CD4-positive, alpha-beta memory T cell (primary cell): Measurements from ENCODE around the gene MRFAP1L1. TPM values are rescaled to one million over a fixed set of nuclear protein-coding genes. Genes with fewer than 3 reads are reported as not detected.

Experiments used
- CTCF ChIA-PET: fragments of 350-600 bp; sonication (Branson Sonifier 250); formaldehyde crosslinking; loops from one replicate; lab custom pipeline; 2021; ENCODE audit warnings: inconsistent platforms; ENCODE audit not compliant: partially characterized antibody; lab: Charles Lee
- POLR2A ChIA-PET: fragments of 350-600 bp; sonication (Branson Sonifier 250); formaldehyde crosslinking; loops from one replicate; lab custom pipeline; 2021; ENCODE audit not compliant: partially characterized antibody; lab: Charles Lee
- DNase-seq, 5 donors: peaks; one replicate each; pipeline versions ENCODE4 v3.0.0 to v3.0.0-alpha.2; 2020 to 2022; ENCODE audit warnings: mixed read lengths in 1 of 5
- H3K27ac ChIP-seq: one replicate; pipeline ENCODE4 v1.7.0; 2013; ENCODE audit warnings: low read depth, low read length
- H3K27me3 ChIP-seq: 2 replicates; pipeline ENCODE4 v1.7.0; 2013; ENCODE audit warnings: mild to moderate bottlenecking, low read length, moderate library complexity; ENCODE audit not compliant: insufficient read depth
- H3K36me3 ChIP-seq: 2 replicates; pipeline ENCODE4 v1.7.0; 2013; ENCODE audit warnings: mild to moderate bottlenecking, low read length, moderate library complexity; ENCODE audit not compliant: insufficient read depth
- H3K4me1 ChIP-seq: 2 replicates; pipeline ENCODE4 v1.7.0; 2013; ENCODE audit warnings: mild to moderate bottlenecking, low read length, moderate library complexity; ENCODE audit not compliant: insufficient read depth
- H3K4me3 ChIP-seq, 2 donors: one replicate each; pipeline ENCODE4 v1.7.0; 2013; ENCODE audit warnings: low read length in 2 of 2, mild to moderate bottlenecking in 1 of 2
- H3K9me3 ChIP-seq, 2 donors: one replicate each; pipeline ENCODE4 v1.7.0; 2013; ENCODE audit warnings: low read length in 2 of 2, control low read depth in 1 of 2; ENCODE audit not compliant: control insufficient read depth in 1 of 2
- H3K27ac Mint-ChIP-seq, 7 donors: one replicate each; pipeline ENCODE4 v1.8.0; 2020 to 2021; ENCODE audit warnings: mixed read lengths in 7 of 7, mild to moderate bottlenecking in 6 of 7, inconsistent platforms in 3 of 7, moderate library complexity in 3 of 7
- H3K27me3 Mint-ChIP-seq, 2 donors: one replicate each; pipeline ENCODE4 v1.8.0; 2020 to 2021; ENCODE audit warnings: mixed read lengths in 2 of 2
- H3K36me3 Mint-ChIP-seq, 2 donors: one replicate each; pipeline ENCODE4 v1.8.0; 2020 to 2021; ENCODE audit warnings: mixed read lengths in 2 of 2, inconsistent platforms in 1 of 2, mild to moderate bottlenecking in 1 of 2
- H3K4me1 Mint-ChIP-seq, 4 donors: one replicate each; pipeline ENCODE4 v1.8.0; 2020 to 2021; ENCODE audit warnings: mixed read lengths in 4 of 4, mild to moderate bottlenecking in 1 of 4
- H3K4me3 Mint-ChIP-seq, 8 donors: one replicate each; pipeline ENCODE4 v1.8.0; 2020 to 2021; ENCODE audit warnings: mixed read lengths in 8 of 8, mild to moderate bottlenecking in 7 of 8, moderate library complexity in 6 of 8, inconsistent platforms in 3 of 8
- H3K9me3 Mint-ChIP-seq, 8 donors: one replicate each; pipeline ENCODE4 v1.8.0; 2020 to 2021; ENCODE audit warnings: mixed read lengths in 8 of 8, mild to moderate bottlenecking in 5 of 8, inconsistent platforms in 3 of 8, moderate library complexity in 1 of 8
- intact Hi-C: fragments of 100-400 bp; cut with micrococcal nuclease; formaldehyde crosslinking; loops from one replicate; pipeline ENCODE4 v1.15.1; 2023
- polyA plus RNA-seq, 2 donors: library from polyadenylated mRNA; unstranded; fragments of 300-500 nt; fragmentation: Illumina TruSeq; gene quantifications; one replicate each; pipeline ENCODE4 v1.2.3, GENCODE V29; 2021
- total RNA-seq, 2 experiments: library from RNA; stranded (reverse); gene quantifications; one replicate each; pipeline ENCODE4 v1.2.3, GENCODE V29; 2021

Gene MRFAP1L1
- total and polyA plus RNA-seq, 4 experiments from 2014 or later, result 127 to 147 (median 133) TPM

DNA sequence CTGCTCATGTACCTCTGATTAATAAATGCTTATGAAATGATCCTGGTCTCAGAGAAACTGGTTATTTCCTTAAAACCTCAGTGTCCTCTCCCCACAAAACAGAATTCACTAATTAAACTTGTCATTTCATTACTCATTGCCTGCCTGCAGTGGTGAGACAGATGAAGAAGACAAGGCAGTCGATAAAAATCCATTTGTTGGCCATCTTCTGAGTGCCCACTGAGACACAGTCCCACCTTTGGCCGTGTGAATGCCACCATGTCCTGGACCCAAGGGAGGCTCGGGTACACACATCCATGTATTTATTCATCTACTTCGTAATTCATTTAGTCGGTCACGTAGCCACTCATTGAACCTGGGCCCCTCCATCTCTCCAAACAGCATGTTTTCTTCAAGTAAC lies 12.5 kb downstream of the MRFAP1L1 start:
- DNase-seq, result no peak
- ChIA-PET CTCF (interaction anchor here (1.2 to 3.4 kb wide), 5 partner anchors 11 to 176 kb away, joined by 6 to 79 read pairs (median 18); partner anchors contain the start of genes BLOC1S4 and MRFAP1L1), POLR2A (interaction anchor here (0.9 to 34.5 kb wide), 9 partner anchors 10 to 346 kb away, joined by 3 to 1401 read pairs (median 11); partner anchors contain the start of genes BLOC1S4, MRFAP1, MRFAP1L1 and TADA2B)
- Histone ChIP-seq H3K4me1 (peaks cover 87% of the 10 kb centered on the region), H3K27me3 (no peaks in the 10 kb centered on the region), H3K27ac (peak overlapping the region; percentile 81), H3K9me3 (no peaks in the 10 kb centered on the region), H3K36me3 (no peaks in the 10 kb centered on the region), H3K4me3 (no peak overlapping the region)
- H3K36me3 Mint-ChIP-seq, result peaks cover 3 to 14% of the 10 kb centered on the region in 2 donors
- H3K4me3 Mint-ChIP-seq, result peak overlapping the region in 6 of 8 donors; percentile 28 to 85 (median 58)
- no peaks in the 10 kb centered on the region for H3K9me3 Mint-ChIP-seq
- peak overlapping the region; percentile 89 to 96 (median 92) for H3K27ac Mint-ChIP-seq
- peaks cover 59 to 89% (median 72%) of the 10 kb centered on the region in 4 donors for H3K4me1 Mint-ChIP-seq
- no peaks in the 10 kb centered on the region for H3K27me3 Mint-ChIP-seq
- intact Hi-C loops, result no loop called here

DNA sequence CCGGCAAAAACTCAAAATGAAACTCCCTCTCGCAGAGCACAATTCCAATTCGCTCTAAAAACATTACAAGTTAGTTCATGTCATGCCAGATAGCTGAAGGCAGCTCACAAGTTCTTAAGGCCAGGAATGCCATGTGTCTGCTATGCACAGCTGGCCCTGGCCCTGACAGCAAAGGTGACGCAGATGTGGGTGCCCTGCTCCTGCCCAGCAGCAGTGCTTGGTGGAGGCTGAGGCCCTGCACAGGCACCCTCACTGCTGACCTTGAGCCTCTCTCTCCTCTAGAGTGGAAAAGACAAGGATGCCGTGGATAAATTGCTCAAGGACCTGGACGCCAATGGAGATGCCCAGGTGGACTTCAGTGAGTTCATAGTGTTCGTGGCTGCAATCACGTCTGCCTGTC lies 13.1 kb downstream of the MRFAP1L1 start:
- H3K4me3 Mint-ChIP-seq, result peak overlapping the region; percentile 33 to 85 (median 69)
- H3K9me3 ChIP-seq, result no peaks in the 10 kb centered on the region
- CTCF ChIA-PET, result interaction anchor here (0.7 to 3.4 kb wide), 8 partner anchors 11 to 177 kb away, joined by 4 to 79 read pairs (median 10); partner anchors contain the start of genes BLOC1S4 and MRFAP1L1
- POLR2A ChIA-PET, result interaction anchor here (0.8 to 34.5 kb wide), 15 partner anchors 9 to 372 kb away, joined by 3 to 1401 read pairs (median 4); partner anchors contain the start of genes BLOC1S4, MAN2B2, MRFAP1 and MRFAP1L1
- H3K27ac ChIP-seq, result peak overlapping the region; percentile 81
- no peaks in the 10 kb centered on the region for H3K27me3 Mint-ChIP-seq
- H3K36me3 Mint-ChIP-seq, result peaks cover 3 to 14% of the 10 kb centered on the region in 2 donors
- peaks cover 92% of the 10 kb centered on the region for H3K4me1 ChIP-seq
- no peaks in the 10 kb centered on the region for H3K27me3 ChIP-seq
- H3K4me1 Mint-ChIP-seq, result peaks cover 59 to 87% (median 74%) of the 10 kb centered on the region in 4 donors
- peak overlapping the region; percentile 89 to 96 (median 92) for H3K27ac Mint-ChIP-seq
- intact Hi-C loops, result loop anchor here (1.0 kb wide), 3 partner anchors 13 to 56 kb away; partner anchors contain the start of genes MRFAP1 and MRFAP1L1
- no peaks in the 10 kb centered on the region for H3K9me3 Mint-ChIP-seq
- no peak for DNase-seq
- no peak overlapping the region for H3K4me3 ChIP-seq
- no peaks in the 10 kb centered on the region for H3K36me3 ChIP-seq

DNA sequence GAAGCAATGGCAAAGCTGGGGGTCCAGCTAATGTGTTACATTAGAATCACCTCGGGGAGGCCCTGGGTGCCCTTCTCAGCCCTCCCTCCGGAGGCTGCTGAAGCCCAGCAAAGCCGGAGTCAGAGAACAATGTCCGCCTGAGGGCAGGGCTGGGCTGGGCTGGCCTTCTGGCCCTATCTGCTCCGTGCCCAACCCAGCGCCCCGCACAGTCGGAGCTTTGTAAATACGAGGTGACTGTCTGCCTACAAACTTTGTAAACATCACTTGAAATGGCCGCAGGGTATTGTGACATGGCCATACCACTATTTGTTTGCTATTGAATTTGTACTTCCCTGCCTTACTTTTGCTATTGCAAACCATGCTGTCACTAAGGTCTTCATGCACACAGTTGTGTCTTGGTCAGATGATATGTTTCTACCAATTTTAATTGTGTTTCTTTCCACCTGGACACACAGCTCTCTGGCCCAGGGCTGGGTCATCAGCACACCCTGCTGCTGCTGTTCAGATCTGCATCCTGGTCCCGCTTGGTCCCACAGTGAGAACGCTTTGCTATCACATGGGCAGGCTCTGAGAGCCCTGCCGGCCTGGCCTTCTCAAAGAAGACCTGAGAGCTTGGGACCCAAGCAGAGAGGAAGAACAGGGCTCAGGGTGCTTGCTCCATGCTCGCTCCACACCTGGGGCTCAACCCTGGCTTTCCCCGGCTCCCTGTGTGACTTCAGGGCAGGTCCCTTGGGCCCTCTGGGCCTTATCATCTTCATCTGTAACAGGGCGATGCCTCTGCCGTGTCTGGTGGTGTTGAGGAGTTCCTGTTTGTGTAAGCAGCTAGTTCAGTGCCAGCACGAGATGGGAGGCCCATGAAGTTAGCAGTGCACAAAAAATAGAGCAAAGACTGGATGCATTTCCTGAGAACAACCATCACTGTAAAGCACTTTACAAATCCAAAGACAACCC lies 13.7 kb downstream of the MRFAP1L1 start:
- H3K27ac Mint-ChIP-seq, result peak overlapping the region; percentile 89 to 96 (median 92)
- CTCF ChIA-PET, result interaction anchor here (0.7 to 3.4 kb wide), 11 partner anchors 11 to 278 kb away, joined by 3 to 79 read pairs (median 6); partner anchors contain the start of genes BLOC1S4 and MRFAP1L1
- peaks cover 98% of the 10 kb centered on the region for H3K4me1 ChIP-seq
- intact Hi-C loops, result loop anchor here (1.0 kb wide), 3 partner anchors 13 to 56 kb away; partner anchors contain the start of genes MRFAP1 and MRFAP1L1
- no peaks in the 10 kb centered on the region for H3K9me3 ChIP-seq
- H3K27me3 ChIP-seq, result no peaks in the 10 kb centered on the region
- peak; percentile 78 to 89 (median 81) for DNase-seq
- POLR2A ChIA-PET, result interaction anchor here (0.5 to 34.5 kb wide), 17 partner anchors 9 to 1273 kb away, joined by 3 to 1401 read pairs (median 4); partner anchors contain the start of genes BLOC1S4, MAN2B2, MRFAP1 and MRFAP1L1
- peaks cover 3 to 14% of the 10 kb centered on the region in 2 donors for H3K36me3 Mint-ChIP-seq
- no peak overlapping the region for H3K4me3 ChIP-seq
- no peaks in the 10 kb centered on the region for H3K36me3 ChIP-seq
- peaks cover 59 to 92% (median 78%) of the 10 kb centered on the region in 4 donors for H3K4me1 Mint-ChIP-seq
- no peaks in the 10 kb centered on the region for H3K27me3 Mint-ChIP-seq
- peak overlapping the region; percentile 33 to 85 (median 71) for H3K4me3 Mint-ChIP-seq
- peak overlapping the region; percentile 81 for H3K27ac ChIP-seq
- no peaks in the 10 kb centered on the region for H3K9me3 Mint-ChIP-seq

DNA sequence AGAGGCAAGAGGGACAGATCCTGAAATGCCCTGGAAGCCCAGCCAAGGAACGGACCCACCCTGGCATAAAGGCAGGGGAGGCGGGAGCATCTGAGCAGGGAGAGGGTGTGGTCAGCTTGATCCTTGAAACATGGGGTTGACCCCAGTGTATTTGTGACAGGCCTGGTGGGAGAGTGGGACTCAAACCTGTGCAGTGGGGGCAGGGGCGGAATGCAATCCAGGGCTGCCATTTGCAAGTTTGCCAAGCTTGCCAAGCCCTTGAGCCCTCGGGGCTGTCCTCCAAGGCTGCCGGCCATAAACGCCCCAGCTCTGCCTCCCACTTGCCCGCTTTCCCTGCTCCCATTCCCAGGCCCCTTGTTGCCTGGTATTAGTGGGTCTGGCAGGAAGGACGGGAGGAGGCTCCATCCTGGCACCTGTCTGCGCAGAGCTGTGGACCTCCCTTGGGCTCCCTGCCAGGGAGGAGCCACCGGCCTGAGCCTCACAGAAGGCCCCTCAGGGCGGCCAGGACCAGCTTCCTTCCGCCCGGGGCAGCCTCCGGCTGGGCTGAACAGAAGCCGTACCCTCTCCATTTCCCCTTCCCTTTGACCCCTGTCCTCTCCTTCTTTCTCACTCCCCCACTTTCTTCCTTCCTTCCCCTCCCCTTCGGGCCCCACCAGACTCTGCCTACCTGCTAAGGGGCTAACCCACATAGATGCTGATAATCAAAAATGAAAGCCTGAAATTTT lies 15.3 kb downstream of the MRFAP1L1 start:
- ChIA-PET CTCF (interaction anchor here (0.9 to 3.4 kb wide), 6 partner anchors 9 to 23 kb away, joined by 3 to 79 read pairs (median 5); partner anchors contain the start of gene BLOC1S4), POLR2A (interaction anchor here (0.6 to 34.5 kb wide), 5 partner anchors 16 to 215 kb away, joined by 3 to 1401 read pairs (median 113); partner anchors contain the start of genes BLOC1S4, MRFAP1, MRFAP1L1 and TBC1D14)
- DNase-seq, result peak; percentile 34 to 70 (median 64)
- Histone ChIP-seq H3K4me3 (peak overlapping the region in 1 of 2 donors; percentile 19), H3K36me3 (no peaks in the 10 kb centered on the region), H3K27ac (peak overlapping the region; percentile 81), H3K9me3 (no peaks in the 10 kb centered on the region), H3K4me1 (peaks cover 99% of the 10 kb centered on the region), H3K27me3 (no peaks in the 10 kb centered on the region)
- H3K4me1 Mint-ChIP-seq, result peaks cover 61 to 92% (median 79%) of the 10 kb centered on the region in 4 donors
- H3K27me3 Mint-ChIP-seq, result no peaks in the 10 kb centered on the region
- intact Hi-C loops, result no loop called here
- H3K4me3 Mint-ChIP-seq, result peak overlapping the region; percentile 69 to 84 (median 76)
- no peaks in the 10 kb centered on the region for H3K9me3 Mint-ChIP-seq
- peaks cover under 1 to 4% of the 10 kb centered on the region in 2 donors for H3K36me3 Mint-ChIP-seq
- H3K27ac Mint-ChIP-seq, result peak overlapping the region; percentile 89 to 97 (median 92)

DNA sequence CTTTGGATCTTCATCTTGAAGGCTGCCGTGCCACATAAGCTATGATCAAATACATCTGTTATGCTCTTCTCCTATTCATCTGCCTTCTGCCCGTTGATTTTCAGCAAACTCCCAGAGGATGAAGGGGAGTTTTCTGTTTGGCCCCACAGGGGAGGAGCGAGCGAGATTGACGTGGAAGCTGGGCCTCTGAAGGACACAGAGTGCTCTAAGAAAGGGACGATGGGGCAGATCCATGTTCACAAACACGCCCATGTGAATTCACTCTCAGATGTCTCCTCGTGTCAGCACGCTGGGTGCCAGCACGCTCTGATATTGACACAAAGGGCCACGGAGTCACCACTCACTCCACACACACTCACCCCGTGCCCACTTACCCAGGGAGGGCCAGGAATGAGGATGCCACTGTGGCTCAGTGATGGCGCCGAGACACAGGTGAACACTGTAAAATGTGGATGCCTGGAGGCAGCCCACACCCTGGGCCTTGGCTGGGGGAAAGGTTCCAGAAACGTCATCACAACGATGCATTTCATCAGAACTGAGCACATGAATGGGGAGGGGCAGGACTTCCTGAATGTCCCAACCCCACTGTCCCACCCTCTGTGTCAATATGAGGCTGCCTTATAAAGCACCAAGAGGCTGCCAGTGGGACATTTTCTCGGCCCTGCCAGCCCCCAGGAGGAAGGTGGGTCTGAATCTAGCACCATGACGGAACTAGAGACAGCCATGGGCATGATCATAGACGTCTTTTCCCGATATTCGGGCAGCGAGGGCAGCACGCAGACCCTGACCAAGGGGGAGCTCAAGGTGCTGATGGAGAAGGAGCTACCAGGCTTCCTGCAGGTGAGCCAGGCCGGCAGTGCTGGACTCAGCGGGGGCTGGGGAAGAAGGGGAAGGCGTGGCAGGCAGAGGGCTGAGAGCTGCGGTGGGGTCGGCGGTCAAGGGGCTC lies 16.2 kb downstream of the MRFAP1L1 start, which contains the start of gene S100P:
TSS of gene S100P (plus strand) at position 648 of the 946 bp plus-strand sequence. CDS start at position 703, 55 bp downstream.
- ChIA-PET POLR2A (interaction anchor here (0.6 to 34.5 kb wide), 6 partner anchors 16 to 216 kb away, joined by 3 to 1401 read pairs (median 58); partner anchors contain the start of genes BLOC1S4, MAN2B2, MRFAP1 and MRFAP1L1), CTCF (interaction anchor here (0.7 to 7.0 kb wide), 6 partner anchors 12 to 23 kb away, joined by 3 to 155 read pairs (median 4); partner anchors contain the start of gene BLOC1S4)
- Histone ChIP-seq H3K4me1 (peaks cover 99% of the 10 kb centered on the region), H3K27me3 (no peaks in the 10 kb centered on the region), H3K36me3 (no peaks in the 10 kb centered on the region), H3K27ac (peak within 1 kb of the TSS; percentile 81), H3K4me3 (peak within 1 kb of the TSS in 1 of 2 donors; percentile 19), H3K9me3 (no peaks in the 10 kb centered on the region)
- intact Hi-C loops, result no loop called here
- no peak for DNase-seq
- Mint-ChIP-seq H3K9me3 (no peaks in the 10 kb centered on the region), H3K4me1 (peaks cover 62 to 94% (median 79%) of the 10 kb centered on the region in 4 donors), H3K27me3 (no peaks in the 10 kb centered on the region), H3K36me3 (peaks cover 3 to 8% of the 10 kb centered on the region in 2 donors), H3K27ac (peak within 1 kb of the TSS; percentile 89 to 97 (median 93)), H3K4me3 (peak within 1 kb of the TSS; percentile 69 to 84 (median 76))
